Anterior cingulate cortex (tissue), 58 donors: ENCODE data around the gene CLEC4G.
"Not testable (repeated sequence)": the region's sequence is repeated elsewhere in the genome, so short reads cannot be mapped to it uniquely, and the experiment has no call there.

Experiments used
- DNase-seq, 58 donors: peaks; one replicate each; lab custom pipeline; 2025; lab: John Stamatoyannopoulos, UW

CLEC4G gene

GRCh38 chr19:7746903-7747884 is 15.3 kb upstream of the CLEC4G start, which contains the start of gene CD209:
TSS of gene CD209 (minus strand) at chr19:7747534. CDS start at chr19:7747511, 23 bp downstream.
- DNase-seq, result no peak

GRCh38 chr19:7746306-7746705 is 14.4 kb upstream of the CLEC4G start:
- not testable (repeated sequence) for DNase-seq

GRCh38 chr19:7744871-7745650 is 13.2 kb upstream of the CLEC4G start:
- no peak for DNase-seq

GRCh38 chr19:7744199-7744786 is 12.4 kb upstream of the CLEC4G start:
- DNase-seq, result no peak

- DNase-seq, result no peak
Measured at GRCh38 chr19:7743425-7743841, 11.5 kb upstream of the CLEC4G start.

GRCh38 chr19:7742991-7743390 is 11.1 kb upstream of the CLEC4G start:
- no peak for DNase-seq

- no peak for DNase-seq
Measured at GRCh38 chr19:7742575-7742974, 10.7 kb upstream of the CLEC4G start.

GRCh38 chr19:7740682-7741054 is 8.8 kb upstream of the CLEC4G start:
- no peak for DNase-seq

GRCh38 chr19:7739801-7740681 is 8.1 kb upstream of the CLEC4G start:
- peak in 6 of 58 donors; percentile 1 to 20 (median 4) for DNase-seq

GRCh38 chr19:7739211-7739755 is 7.4 kb upstream of the CLEC4G start:
- no peak for DNase-seq

- DNase-seq, result no peak
Measured at GRCh38 chr19:7738023-7738422, 6.1 kb upstream of the CLEC4G start.

- DNase-seq, result no peak
Measured at GRCh38 chr19:7737215-7737614, 5.3 kb upstream of the CLEC4G start.

- DNase-seq, result no peak
Measured at GRCh38 chr19:7736148-7736547, 4.2 kb upstream of the CLEC4G start.

GRCh38 chr19:7734220-7735203 is 2.6 kb upstream of the CLEC4G start:
- peak in 1 of 58 donors; percentile 10 for DNase-seq

- DNase-seq, result no peak
Measured at GRCh38 chr19:7733376-7733775, 1.5 kb upstream of the CLEC4G start.

- no peak for DNase-seq
Measured at GRCh38 chr19:7731615-7732014, 295 bp downstream of the CLEC4G start.

- no peak for DNase-seq
Measured at GRCh38 chr19:7731218-7731595, 703 bp downstream of the CLEC4G start.
